HepG2 (cell line): ENCODE data around the gene PNKD. TPM values are rescaled to one million over a fixed set of nuclear protein-coding genes. Genes with fewer than 3 reads are reported as not detected.

Experiments used
- BORCS8-MEF2B ChIP-seq: sonication (generic); formaldehyde crosslinking; IDR thresholded peaks from 2 replicates; pipeline ENCODE4 v1.8.0; 2022; ENCODE audit warnings: mild to moderate bottlenecking, missing genetic modification reagents
- FLYWCH1 ChIP-seq: sonication (generic); formaldehyde crosslinking; IDR thresholded peaks from 2 replicates; pipeline ENCODE4 v1.8.1; 2023; ENCODE audit warnings: mild to moderate bottlenecking, missing genetic modification reagents
- FOXA3 ChIP-seq: IDR thresholded peaks from 2 replicates; pipeline ENCODE4 v1.6.1; 2016; ENCODE audit warnings: missing genetic modification reagents, missing compliant biosample characterization
- FOXP4 ChIP-seq: sonication (generic); formaldehyde crosslinking; IDR thresholded peaks from 2 replicates; pipeline ENCODE4 v1.4.0; 2020; ENCODE audit warnings: missing genetic modification reagents
- MYC ChIP-seq: sonication (generic); formaldehyde crosslinking; IDR thresholded peaks from 2 replicates; pipeline ENCODE4 v1.9.0; 2021; ENCODE audit warnings: missing genetic modification reagents, borderline replicate concordance
- PHB2 ChIP-seq: fragments of 450-650 bp; IDR thresholded peaks from 2 replicates; pipeline ENCODE4 v1.6.1; 2018; ENCODE audit not compliant: partially characterized antibody
- PREB ChIP-seq: sonication (generic); formaldehyde crosslinking; IDR thresholded peaks from 2 replicates; pipeline ENCODE4 v1.4.0; 2020; ENCODE audit warnings: missing genetic modification reagents
- SALL1 ChIP-seq: sonication (generic); formaldehyde crosslinking; IDR thresholded peaks from 2 replicates; pipeline ENCODE4 v1.8.0; 2022; ENCODE audit warnings: mild to moderate bottlenecking, missing genetic modification reagents
- SRSF1 ChIP-seq: fragments of 200-400 bp; formaldehyde crosslinking; optimal IDR thresholded peaks from 2 replicates; pipeline ENCODE3; 2017; ENCODE audit warnings: mild to moderate bottlenecking, low read depth, low read length, moderate library complexity
- STAT5B ChIP-seq: sonication (generic); formaldehyde crosslinking; IDR thresholded peaks from 2 replicates; pipeline ENCODE4 v1.4.0; 2020; ENCODE audit warnings: missing genetic modification reagents
- YY1 ChIP-seq: IDR thresholded peaks from 2 replicates; pipeline ENCODE4 v1.6.1; 2011; ENCODE audit warnings: low read length, low read depth, moderate library complexity, mild to moderate bottlenecking; ENCODE audit not compliant: insufficient read depth, insufficient replicate concordance
- ZFP1 ChIP-seq: IDR thresholded peaks from 2 replicates; pipeline ENCODE4 v1.6.1; 2016
- ZNF230 ChIP-seq: sonication (generic); formaldehyde crosslinking; IDR thresholded peaks from 2 replicates; pipeline ENCODE4 v1.4.0; 2020; ENCODE audit warnings: mild to moderate bottlenecking, missing genetic modification reagents
- ZNF276 ChIP-seq: sonication (generic); formaldehyde crosslinking; IDR thresholded peaks from 2 replicates; pipeline ENCODE4 v1.4.0; 2020; ENCODE audit warnings: mild to moderate bottlenecking, low read depth, missing genetic modification reagents
- ZNF317 ChIP-seq: sonication (generic); formaldehyde crosslinking; IDR thresholded peaks from 2 replicates; pipeline ENCODE4 v1.5.0; 2020; ENCODE audit warnings: mild to moderate bottlenecking, missing genetic modification reagents
- ZNF333 ChIP-seq: sonication (generic); formaldehyde crosslinking; IDR thresholded peaks from 2 replicates; pipeline ENCODE4 v1.4.0; 2020; ENCODE audit warnings: mild to moderate bottlenecking, missing genetic modification reagents, borderline replicate concordance
- ZNF558 ChIP-seq: sonication (generic); formaldehyde crosslinking; IDR thresholded peaks from 2 replicates; pipeline ENCODE4 v1.9.0; 2022; ENCODE audit warnings: mild to moderate bottlenecking, missing genetic modification reagents, borderline replicate concordance
- ZNF569 ChIP-seq: sonication (generic); formaldehyde crosslinking; IDR thresholded peaks from 2 replicates; pipeline ENCODE4 v1.5.0; 2020; ENCODE audit warnings: mild to moderate bottlenecking, missing genetic modification reagents, moderate library complexity, borderline replicate concordance
- ZNF652 ChIP-seq: IDR thresholded peaks from 2 replicates; pipeline ENCODE4 v1.6.1; 2016; ENCODE audit warnings: low read depth, borderline replicate concordance
- ZNF710 ChIP-seq: sonication (generic); formaldehyde crosslinking; IDR thresholded peaks from 2 replicates; pipeline ENCODE4 v1.5.0; 2020; ENCODE audit warnings: mild to moderate bottlenecking, missing genetic modification reagents, borderline replicate concordance
- ZNF773 ChIP-seq: sonication (generic); formaldehyde crosslinking; IDR thresholded peaks from 2 replicates; pipeline ENCODE4 v1.4.0; 2020; ENCODE audit warnings: missing genetic modification reagents, borderline replicate concordance
- ZSCAN21 ChIP-seq: sonication (generic); formaldehyde crosslinking; IDR thresholded peaks from 2 replicates; pipeline ENCODE4 v1.8.0; 2022; ENCODE audit warnings: mild to moderate bottlenecking, missing genetic modification reagents, moderate library complexity, borderline replicate concordance
- polyA plus RNA-seq, 8 experiments: library from polyadenylated mRNA; depleted of rRNA in 3 of 8; stranded (reverse) in 7 of 8; unstranded in 1 of 8; fragments of >200 nt; fragmentation: Illumina TruSeq in 4 of 8; extraction: Trizol in 4 of 8; gene quantifications; 2 replicates each; pipeline versions ENCODE4 v1.2.1 to v1.2.3, GENCODE V29; 2011 to 2016; ENCODE audit warnings: low read depth in 4 of 8, missing spikeins in 1 of 8, mixed read lengths in 1 of 8; ENCODE audit not compliant: insufficient read depth in 1 of 8
- total RNA-seq, 5 experiments: library from RNA; depleted of rRNA; stranded (reverse); fragments of >200 nt; fragmentation: Illumina TruSeq; extraction: Trizol; gene quantifications; 2 replicates each; pipeline ENCODE4 v1.2.3, GENCODE V29; 2016; ENCODE audit warnings: low read depth in 1 of 5

Gene PNKD
- total and polyA plus RNA-seq, 2 of the 13 experiments (the other 11 are each of a cell fraction or from before 2014, with no cell fraction given): 55.9 to 80.4 TPM

GRCh38 chr2:218322768-218323525 is 52.6 kb downstream of the PNKD start (continued):
- TF ChIP-seq FOXP4 (CRISPR knock-in tag): peak; percentile 59; the same call in 1 of the 2 replicates
- TF ChIP-seq ZNF276 (CRISPR knock-in tag): no peak
- TF ChIP-seq SALL1 (CRISPR knock-in tag): peak; percentile 81
- peak; percentile 13; the same call in 1 of the 2 replicates for TF ChIP-seq FOXA3 (CRISPR knock-in tag)
- TF ChIP-seq ZNF558: no peak; the same call in 1 of the 2 replicates
- no peak; the same call in 1 of the 2 replicates for TF ChIP-seq ZNF710 (CRISPR knock-in tag)
- TF ChIP-seq FLYWCH1 (CRISPR knock-in tag): no peak
- no peak for TF ChIP-seq ZNF317 (CRISPR knock-in tag)
- no peak for TF ChIP-seq ZNF569
- no peak; the same call in 1 of the 2 replicates for TF ChIP-seq ZNF333
- 0 out of 2 replicates have a peak, but pooled peaks have one; percentile 25 for TF ChIP-seq ZNF230 (CRISPR knock-in tag)
- no peak for TF ChIP-seq SRSF1
- TF ChIP-seq ZFP1 (CRISPR knock-in tag): 0 out of 2 replicates have a peak, but pooled peaks have one; percentile 2
- no peak for TF ChIP-seq PREB (CRISPR knock-in tag)
- TF ChIP-seq BORCS8-MEF2B (CRISPR knock-in tag): no peak; the same call in 1 of the 2 replicates
- TF ChIP-seq ZSCAN21 (CRISPR knock-in tag): peak; percentile 61; the same call in 1 of the 2 replicates
- TF ChIP-seq STAT5B (CRISPR knock-in tag): no peak
- no peak for TF ChIP-seq ZNF652 (CRISPR knock-in tag)
- TF ChIP-seq ZNF773: 0 out of 2 replicates have a peak, but pooled peaks have one; percentile 24
- TF ChIP-seq PHB2: no peak
- TF ChIP-seq YY1: peak; percentile 71
- TF ChIP-seq MYC (CRISPR knock-in tag): peak; percentile 89
